B cell (primary cell): ENCODE results near the gene NTM. TPM values are rescaled to one million over a fixed set of nuclear protein-coding genes. Genes with fewer than 3 reads are reported as not detected.

Experiments
- ATAC-seq: fragments of 200-7000 bp; cut with Tn5 transposase; one replicate; pipeline ENCODE4 v1.10.0; 2021; ENCODE audit warnings: low read depth, mild to moderate bottlenecking, moderate number of reproducible peaks, moderate library complexity
- CTCF ChIA-PET: fragments of 350-600 bp; sonication (Branson Sonifier 250); formaldehyde crosslinking; loops from one replicate; lab custom pipeline; 2021; ENCODE audit warnings: antibody characterized with exemption, inconsistent platforms; lab: Charles Lee
- POLR2A ChIA-PET: fragments of 350-600 bp; sonication (Branson Sonifier 250); formaldehyde crosslinking; loops from one replicate; lab custom pipeline; 2021; ENCODE audit warnings: antibody characterized with exemption; lab: Charles Lee
- DNase-seq: peaks from one replicate; pipeline ENCODE4 v3.0.0; 2013
- H2AFZ ChIP-seq: 2 replicates; pipeline ENCODE4 v1.6.1; 2012; ENCODE audit warnings: mild to moderate bottlenecking, low read depth, low read length; ENCODE audit not compliant: insufficient read depth, poor library complexity, severe bottlenecking
- H3K27ac ChIP-seq, 2 donors: 1 replicate in 1 of 2; 2 replicates in 1 of 2; pipeline ENCODE4 v1.5.1; 2012 to 2013; ENCODE audit warnings: low read length in 2 of 2, mild to moderate bottlenecking in 2 of 2, moderate library complexity in 1 of 2
- H3K27me3 ChIP-seq, 4 experiments: fragments of 200-600 bp in 1 of 4; sonication (generic) in 1 of 4; replicated peaks in 1 of 4; 1 replicate in 2 of 4; 2 replicates in 2 of 4; pipeline versions ENCODE4 v1.6.1 to v1.7.0; 2013 to 2016; ENCODE audit warnings: low read length in 3 of 4, mild to moderate bottlenecking in 2 of 4, mixed read lengths in 1 of 4, moderate library complexity in 1 of 4; ENCODE audit not compliant: insufficient read depth in 4 of 4, control insufficient read depth in 3 of 4; ENCODE audit errors: control extremely low read depth in 1 of 4
- H3K36me3 ChIP-seq, 2 experiments: replicated peaks in 1 of 2; 1 replicate in 1 of 2; 2 replicates in 1 of 2; pipeline versions ENCODE4 v1.6.1 to v1.7.1; 2013; ENCODE audit warnings: low read length in 1 of 2; ENCODE audit not compliant: insufficient read depth in 2 of 2, control insufficient read depth in 1 of 2; ENCODE audit errors: control extremely low read depth in 1 of 2, extremely low read depth in 1 of 2
- H3K4me1 ChIP-seq, 2 donors: fragments of 200-600 bp in 1 of 2; sonication (generic) in 1 of 2; 1 replicate in 1 of 2; 2 replicates in 1 of 2; pipeline versions ENCODE4 v1.5.1 to v1.6.1; 2013 to 2017; ENCODE audit warnings: low read length in 2 of 2; ENCODE audit not compliant: control insufficient read depth in 2 of 2, insufficient read depth in 2 of 2
- H3K4me2 ChIP-seq: replicated peaks from 2 replicates; pipeline ENCODE3; 2012; ENCODE audit warnings: mild to moderate bottlenecking, low read depth, low read length; ENCODE audit not compliant: poor library complexity, severe bottlenecking
- H3K4me3 ChIP-seq, 5 experiments: fragments of 200-600 bp in 1 of 5; sonication (generic) in 1 of 5; 1 replicate in 3 of 5; 2 replicates in 2 of 5; pipeline versions ENCODE4 v1.5.1 to v1.7.0; 2011 to 2016; ENCODE audit warnings: low read length in 4 of 5, mild to moderate bottlenecking in 4 of 5, low read depth in 2 of 5, control low read depth in 1 of 5, moderate library complexity in 1 of 5; ENCODE audit not compliant: insufficient read depth in 1 of 5; ENCODE audit errors: control extremely low read depth in 1 of 5, extremely low read depth in 1 of 5
- H3K79me2 ChIP-seq: fragments of 200-600 bp; sonication (generic); one replicate; pipeline ENCODE4 v1.6.0; 2016; ENCODE audit warnings: low read length; ENCODE audit not compliant: control insufficient read depth, insufficient read depth
- H3K9ac ChIP-seq: fragments of 200-600 bp; sonication (generic); 2 replicates; pipeline ENCODE4 v1.6.1; 2017; ENCODE audit warnings: mild to moderate bottlenecking, low read length, moderate library complexity
- H3K9me3 ChIP-seq, 3 donors: one replicate each; pipeline versions ENCODE4 v1.6.1 to v1.7.1; 2013; ENCODE audit warnings: low read length in 2 of 3; ENCODE audit not compliant: control insufficient read depth in 2 of 3, insufficient read depth in 1 of 3; ENCODE audit errors: control extremely low read depth in 1 of 3
- H4K20me1 ChIP-seq: 2 replicates; pipeline ENCODE4 v1.6.0; 2012; ENCODE audit warnings: mild to moderate bottlenecking, low read length; ENCODE audit not compliant: insufficient read depth, control insufficient read depth, poor library complexity, severe bottlenecking
- H3K27ac Mint-ChIP-seq: one replicate; pipeline ENCODE4 v1.8.0; 2021; ENCODE audit warnings: mixed read lengths
- H3K27me3 Mint-ChIP-seq: one replicate; pipeline ENCODE4 v1.8.0; 2021; ENCODE audit warnings: mixed read lengths
- H3K4me1 Mint-ChIP-seq: one replicate; pipeline ENCODE4 v1.8.0; 2021; ENCODE audit warnings: mixed read lengths
- H3K4me3 Mint-ChIP-seq: one replicate; pipeline ENCODE4 v1.8.0; 2021; ENCODE audit warnings: mixed read lengths
- H3K9me3 Mint-ChIP-seq: one replicate; pipeline ENCODE4 v1.8.0; 2022; ENCODE audit warnings: mixed read lengths; ENCODE audit not compliant: insufficient read depth
- CTCF ChIP-seq: fragments of 200-600 bp; IDR thresholded peaks from one replicate; pipeline ENCODE4 v1.8.0; 2022; ENCODE audit warnings: antibody characterized with exemption, mild to moderate bottlenecking
- EZH2 ChIP-seq: IDR thresholded peaks from 2 replicates; pipeline ENCODE4 v1.6.1; 2012; ENCODE audit warnings: borderline replicate concordance, low read depth, mild to moderate bottlenecking, moderate library complexity, low read length; ENCODE audit not compliant: insufficient read depth, poor library complexity, severe bottlenecking
- WGBS: methylation state at CpG from one replicate; pipeline ENCODE4 v1.1.5; 2013; ENCODE audit warnings: missing lambda C conversion rate; ENCODE audit not compliant: insufficient coverage; 5-methylcytosine and 5-hydroxymethylcytosine counted together
- intact Hi-C: fragments of 100-400 bp; cut with micrococcal nuclease; formaldehyde crosslinking; loops from one replicate; pipeline ENCODE4 v1.10.0; 2022
- polyA plus RNA-seq: library from polyadenylated mRNA; depleted of rRNA; stranded (reverse); fragments of >200 nt; gene quantifications from 2 replicates; pipeline ENCODE4 v1.2.3, GENCODE V29; 2012
- total RNA-seq, 2 donors: library from RNA; stranded (reverse); fragments of 120-200 nt in 1 of 2; gene quantifications; 1 replicate in 1 of 2; 2 replicates in 1 of 2; pipeline versions ENCODE4 v1.2.3 to v1.2.4, GENCODE V29; 2013 to 2022

The NTM gene
- total and polyA plus RNA-seq, 2 donors (not counting 1 experiment from before 2014, with no cell fraction given) = not detected

- Histone ChIP-seq H3K9me3 (peaks cover 0 to 6% (median 0%) of the 10 kb centered on the region in 3 donors), H4K20me1 (no peaks in the 10 kb centered on the region), H3K4me1 (no peaks in the 10 kb centered on the region), H3K36me3 (no peaks in the 10 kb centered on the region), H3K27ac (no peak overlapping the region), H2AFZ (no peak overlapping the region), H3K27me3 (no peaks in the 10 kb centered on the region), H3K4me3 (no peak overlapping the region), H3K9ac (no peak overlapping the region), H3K4me2 (no peak overlapping the region), H3K79me2 (no peaks in the 10 kb centered on the region)
- POLR2A ChIA-PET = no interaction called here
- DNase-seq (no peak), ATAC-seq (no peak)
- Mint-ChIP-seq H3K9me3 (no peaks in the 10 kb centered on the region), H3K27me3 (no peaks in the 10 kb centered on the region), H3K4me1 (no peaks in the 10 kb centered on the region), H3K4me3 (no peak overlapping the region), H3K27ac (no peak overlapping the region)
- TF ChIP-seq CTCF (no peak), EZH2 (no peak)
- WGBS = no CpG with 5 or more reads among the region's 2 CpGs
- CTCF ChIA-PET = no interaction called here
- intact Hi-C loops = no loop called here
Measured at GRCh38 chr11:132052342-132052741, 681.9 kb downstream of the NTM start.

DNA sequence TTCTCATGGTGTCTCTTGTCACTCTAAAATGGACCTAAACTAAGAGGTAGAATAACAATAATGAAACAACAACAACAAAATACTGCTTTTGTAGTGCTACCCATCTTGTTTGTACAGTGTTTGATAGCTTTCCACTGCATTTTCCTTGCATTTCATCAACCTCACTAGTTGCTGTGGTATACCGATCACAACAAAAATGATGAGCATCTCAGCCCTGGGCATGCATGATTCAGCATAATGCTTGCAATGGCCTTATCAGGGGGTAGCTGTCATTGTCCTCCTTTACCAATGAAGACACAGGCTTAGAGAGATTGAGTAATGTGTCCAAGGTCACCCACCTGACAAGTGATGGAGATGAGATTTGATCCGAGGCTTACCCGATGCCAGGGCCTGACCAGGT is 682.5 kb downstream of the NTM start:
- H3K36me3 ChIP-seq = no peaks in the 10 kb centered on the region
- no peak for DNase-seq
- ChIA-PET POLR2A (no interaction called here), CTCF (no interaction called here)
- Mint-ChIP-seq H3K4me3 (no peak overlapping the region), H3K9me3 (no peaks in the 10 kb centered on the region), H3K27ac (no peak overlapping the region), H3K4me1 (no peaks in the 10 kb centered on the region), H3K27me3 (no peaks in the 10 kb centered on the region)
- no peak overlapping the region for H3K9ac ChIP-seq
- H3K4me2 ChIP-seq = no peak overlapping the region
- no peak for TF ChIP-seq CTCF
- no peak for TF ChIP-seq EZH2
- H3K4me1 ChIP-seq = no peaks in the 10 kb centered on the region
- H3K9me3 ChIP-seq = peaks cover 0 to 6% (median 0%) of the 10 kb centered on the region in 3 donors
- H3K4me3 ChIP-seq = no peak overlapping the region
- no peaks in the 10 kb centered on the region for H4K20me1 ChIP-seq
- WGBS = 95% methylated on average over 3 of the region's 3 CpGs
- no peaks in the 10 kb centered on the region for H3K79me2 ChIP-seq
- intact Hi-C loops = no loop called here
- H2AFZ ChIP-seq = no peak overlapping the region
- H3K27ac ChIP-seq = no peak overlapping the region
- ATAC-seq = no peak
- H3K27me3 ChIP-seq = no peaks in the 10 kb centered on the region
